HepG2 (cell line): Measurements from ENCODE around the gene NRK. TPM values are rescaled to one million over a fixed set of nuclear protein-coding genes. Genes with fewer than 3 reads are reported as not detected.

Experiments used
- CCAR2 ChIP-seq: fragments of 200-400 bp; formaldehyde crosslinking; optimal IDR thresholded peaks from 2 replicates; pipeline ENCODE3; 2018; ENCODE audit warnings: low read depth, mild to moderate bottlenecking, low read length, moderate library complexity
- HOXA7 ChIP-seq: sonication (generic); formaldehyde crosslinking; IDR thresholded peaks from 2 replicates; pipeline ENCODE4 v1.8.1; 2022; ENCODE audit warnings: mild to moderate bottlenecking, missing genetic modification reagents, moderate library complexity
- PLSCR1 ChIP-seq: sonication (generic); formaldehyde crosslinking; IDR thresholded peaks from 2 replicates; pipeline ENCODE4 v1.5.0; 2020; ENCODE audit warnings: missing genetic modification reagents, mild to moderate bottlenecking, borderline replicate concordance
- POLR2G ChIP-seq: fragments of 200-400 bp; formaldehyde crosslinking; IDR thresholded peaks from 2 replicates; pipeline ENCODE4 v1.6.1; 2018; ENCODE audit warnings: mild to moderate bottlenecking, low read depth, low read length, moderate library complexity
- TFDP1 ChIP-seq: IDR thresholded peaks from 2 replicates; pipeline ENCODE4 v1.6.1; 2016; ENCODE audit warnings: missing compliant biosample characterization, missing genetic modification reagents, borderline replicate concordance
- U2AF1 ChIP-seq: fragments of 200-400 bp; formaldehyde crosslinking; optimal IDR thresholded peaks from 2 replicates; pipeline ENCODE3; 2017; ENCODE audit warnings: mild to moderate bottlenecking, low read depth, low read length
- ZNF343 ChIP-seq: sonication (generic); formaldehyde crosslinking; IDR thresholded peaks from 2 replicates; pipeline ENCODE4 v1.4.0; 2020; ENCODE audit warnings: mild to moderate bottlenecking, missing genetic modification reagents
- ZNF580 ChIP-seq: IDR thresholded peaks from 2 replicates; pipeline ENCODE4 v1.6.1; 2016; ENCODE audit warnings: low read depth, borderline replicate concordance
- ZXDC ChIP-seq: sonication (generic); formaldehyde crosslinking; IDR thresholded peaks from 2 replicates; pipeline ENCODE4 v1.5.0; 2020; ENCODE audit warnings: mild to moderate bottlenecking, missing genetic modification reagents
- polyA plus RNA-seq, 8 experiments: library from polyadenylated mRNA; depleted of rRNA in 3 of 8; stranded (reverse) in 7 of 8; unstranded in 1 of 8; fragments of >200 nt; fragmentation: Illumina TruSeq in 4 of 8; extraction: Trizol in 4 of 8; gene quantifications; 2 replicates each; pipeline versions ENCODE4 v1.2.1 to v1.2.3, GENCODE V29; 2011 to 2016; ENCODE audit warnings: low read depth in 4 of 8, missing spikeins in 1 of 8, mixed read lengths in 1 of 8; ENCODE audit not compliant: insufficient read depth in 1 of 8
- total RNA-seq, 5 experiments: library from RNA; depleted of rRNA; stranded (reverse); fragments of >200 nt; fragmentation: Illumina TruSeq; extraction: Trizol; gene quantifications; 2 replicates each; pipeline ENCODE4 v1.2.3, GENCODE V29; 2016; ENCODE audit warnings: low read depth in 1 of 5

The NRK gene
- total and polyA plus RNA-seq, 2 of the 13 experiments (the other 11 are each of a cell fraction or from before 2014, with no cell fraction given): not detected

GRCh38 chrX:105869701-105870100 is 47.4 kb downstream of the NRK start (continued):
- TF ChIP-seq ZXDC: no peak
- no peak for TF ChIP-seq POLR2G
- no peak for TF ChIP-seq ZNF343 (CRISPR knock-in tag)
- TF ChIP-seq CCAR2: no peak
- no peak for TF ChIP-seq HOXA7 (CRISPR knock-in tag)
- no peak for TF ChIP-seq PLSCR1 (CRISPR knock-in tag)
- TF ChIP-seq ZNF580 (CRISPR knock-in tag): no peak
- no peak for TF ChIP-seq TFDP1
- TF ChIP-seq U2AF1: no peak
